Bronchial epithelial cell (primary cell): ENCODE measurements around the gene RASL10A. TPM values are rescaled to one million over a fixed set of nuclear protein-coding genes. Genes with fewer than 3 reads are reported as not detected.

Experiments used
- DNase-seq: peaks from one replicate; pipeline ENCODE4 v3.0.0-alpha.2; 2010; ENCODE audit warnings: low read depth
- FAIRE-seq: peaks from 2 replicates; lab custom pipeline; 2011; peaks lifted over from hg19 to GRCh38; lab: Jason Lieb, UNC
- H3K27me3 ChIP-seq: 2 replicates; pipeline ENCODE4 v1.5.1; 2011; ENCODE audit warnings: low read length; ENCODE audit not compliant: control insufficient read depth, insufficient read depth
- H3K36me3 ChIP-seq: 2 replicates; pipeline ENCODE4 v1.5.1; 2011; ENCODE audit warnings: low read length; ENCODE audit not compliant: control insufficient read depth, insufficient read depth
- H3K4me3 ChIP-seq: 2 replicates; pipeline ENCODE4 v1.5.1; 2011; ENCODE audit warnings: mild to moderate bottlenecking, low read depth, low read length, control low read depth
- total RNA-seq: library from RNA; depleted of rRNA; stranded (reverse); fragments of >200 nt; gene quantifications from 2 replicates; pipeline ENCODE4 v1.2.1, GENCODE V29; 2014
- TF ChIP-seq, protein P1 (sequence below): IDR thresholded peaks from 2 replicates; pipeline ENCODE4 v1.5.1; 2011; ENCODE audit warnings: mild to moderate bottlenecking, moderate library complexity, low read length, control low read depth, inconsistent platforms; ENCODE audit not compliant: insufficient read depth, severe bottlenecking

The RASL10A gene
- total RNA-seq, 1 donor from 2014 or later = not detected

DNA sequence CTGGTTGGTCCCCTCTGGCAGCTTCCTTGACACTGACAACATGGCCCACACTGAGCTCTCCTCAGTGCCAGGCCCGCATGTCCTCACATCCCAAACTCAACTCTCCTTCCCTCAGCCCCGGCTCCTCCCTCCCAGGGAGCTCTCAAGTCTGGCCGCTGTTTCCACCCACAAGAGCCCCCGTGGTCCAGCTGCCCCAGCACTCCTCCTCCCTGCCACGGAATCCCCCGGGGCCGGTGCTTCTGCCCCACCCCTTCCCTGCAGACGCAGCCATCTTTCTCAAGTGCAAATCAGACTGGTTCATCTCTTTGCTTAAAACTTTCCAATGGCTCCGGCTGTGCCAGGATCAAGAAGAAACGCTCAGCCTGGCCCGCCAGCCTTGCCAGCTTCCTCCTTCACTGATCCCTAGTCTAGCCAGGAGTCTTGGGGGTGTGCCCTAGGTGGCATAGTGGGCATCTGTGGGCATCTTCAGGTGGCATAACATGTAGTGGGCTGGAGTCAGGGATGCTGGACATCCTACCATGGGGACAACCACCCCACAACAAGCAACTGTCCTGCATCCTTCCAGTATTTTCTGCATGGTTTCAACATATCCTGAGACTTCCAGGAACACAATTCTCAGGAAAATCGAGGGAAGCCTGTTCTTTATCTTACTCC, 22.3 kb upstream of the RASL10A start:
- FAIRE-seq = no peak
- TF ChIP-seq, protein P1, sequence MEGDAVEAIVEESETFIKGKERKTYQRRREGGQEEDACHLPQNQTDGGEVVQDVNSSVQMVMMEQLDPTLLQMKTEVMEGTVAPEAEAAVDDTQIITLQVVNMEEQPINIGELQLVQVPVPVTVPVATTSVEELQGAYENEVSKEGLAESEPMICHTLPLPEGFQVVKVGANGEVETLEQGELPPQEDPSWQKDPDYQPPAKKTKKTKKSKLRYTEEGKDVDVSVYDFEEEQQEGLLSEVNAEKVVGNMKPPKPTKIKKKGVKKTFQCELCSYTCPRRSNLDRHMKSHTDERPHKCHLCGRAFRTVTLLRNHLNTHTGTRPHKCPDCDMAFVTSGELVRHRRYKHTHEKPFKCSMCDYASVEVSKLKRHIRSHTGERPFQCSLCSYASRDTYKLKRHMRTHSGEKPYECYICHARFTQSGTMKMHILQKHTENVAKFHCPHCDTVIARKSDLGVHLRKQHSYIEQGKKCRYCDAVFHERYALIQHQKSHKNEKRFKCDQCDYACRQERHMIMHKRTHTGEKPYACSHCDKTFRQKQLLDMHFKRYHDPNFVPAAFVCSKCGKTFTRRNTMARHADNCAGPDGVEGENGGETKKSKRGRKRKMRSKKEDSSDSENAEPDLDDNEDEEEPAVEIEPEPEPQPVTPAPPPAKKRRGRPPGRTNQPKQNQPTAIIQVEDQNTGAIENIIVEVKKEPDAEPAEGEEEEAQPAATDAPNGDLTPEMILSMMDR = no peak
- H3K4me3 ChIP-seq = no peak overlapping the region
- H3K36me3 ChIP-seq = peaks cover 20% of the 10 kb centered on the region
- no peaks in the 10 kb centered on the region for H3K27me3 ChIP-seq
- no peak for DNase-seq

DNA sequence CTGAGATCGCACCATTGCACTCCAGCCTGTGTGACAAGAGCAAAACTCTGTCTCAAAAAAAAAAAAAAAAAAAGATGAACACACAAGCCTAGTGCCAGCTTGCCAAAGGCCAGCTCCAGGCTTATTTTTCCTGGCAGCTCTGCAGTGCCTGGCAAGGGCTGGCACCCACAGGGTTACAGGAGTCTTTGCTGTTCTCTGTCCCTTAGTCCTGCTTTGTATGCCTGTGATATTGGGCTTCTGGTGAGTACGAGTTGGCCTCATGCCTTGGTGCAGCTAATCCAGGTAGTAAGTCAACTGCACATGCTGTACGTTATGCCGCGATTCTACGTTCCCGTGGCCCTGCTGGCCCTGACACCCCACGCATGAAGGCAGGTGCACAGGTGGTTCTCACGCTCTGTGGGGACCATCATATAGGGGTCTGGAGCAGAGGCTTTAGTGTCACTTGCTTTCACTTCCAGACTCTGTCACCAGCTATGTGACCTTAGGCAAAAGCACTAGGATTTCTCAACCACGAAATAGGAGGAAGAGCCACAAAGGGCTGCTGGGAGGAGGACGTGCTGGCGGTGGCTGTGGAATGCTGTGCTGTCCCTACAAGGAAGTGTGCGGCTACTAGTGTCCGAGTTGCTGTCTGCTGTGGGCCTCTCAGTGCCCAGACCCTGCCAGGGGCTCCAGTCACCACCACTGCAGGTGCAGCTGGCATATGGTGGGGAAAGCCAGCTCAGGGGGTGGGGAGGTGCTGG, 21.4 kb upstream of the RASL10A start:
- FAIRE-seq = no peak
- DNase-seq = no peak
- TF ChIP-seq, protein P1 = no peak
- no peak overlapping the region for H3K4me3 ChIP-seq
- H3K36me3 ChIP-seq = peaks cover 20% of the 10 kb centered on the region
- H3K27me3 ChIP-seq = no peaks in the 10 kb centered on the region

DNA sequence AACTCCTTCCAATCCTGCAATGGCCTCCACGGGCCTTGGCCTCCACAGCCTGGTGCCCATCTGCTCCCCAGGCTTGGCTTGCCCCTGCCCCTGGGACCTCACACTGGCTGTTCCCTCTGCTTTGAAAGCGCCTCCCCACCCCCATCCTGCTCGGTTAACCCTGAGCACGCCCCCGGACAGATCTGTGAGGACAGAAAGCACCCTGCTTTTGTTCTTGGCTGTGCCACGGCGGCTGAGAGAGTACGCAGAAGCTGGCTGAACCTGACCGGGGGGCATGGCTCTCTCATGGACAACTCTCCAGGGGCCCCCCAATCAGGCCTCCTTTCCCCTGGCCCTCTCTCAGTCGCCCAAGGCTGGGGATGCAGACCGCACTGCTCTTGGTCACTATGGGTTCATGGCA, 20.2 kb upstream of the RASL10A start:
- peaks cover 17% of the 10 kb centered on the region for H3K36me3 ChIP-seq
- FAIRE-seq = no peak
- TF ChIP-seq, protein P1 = no peak

DNA sequence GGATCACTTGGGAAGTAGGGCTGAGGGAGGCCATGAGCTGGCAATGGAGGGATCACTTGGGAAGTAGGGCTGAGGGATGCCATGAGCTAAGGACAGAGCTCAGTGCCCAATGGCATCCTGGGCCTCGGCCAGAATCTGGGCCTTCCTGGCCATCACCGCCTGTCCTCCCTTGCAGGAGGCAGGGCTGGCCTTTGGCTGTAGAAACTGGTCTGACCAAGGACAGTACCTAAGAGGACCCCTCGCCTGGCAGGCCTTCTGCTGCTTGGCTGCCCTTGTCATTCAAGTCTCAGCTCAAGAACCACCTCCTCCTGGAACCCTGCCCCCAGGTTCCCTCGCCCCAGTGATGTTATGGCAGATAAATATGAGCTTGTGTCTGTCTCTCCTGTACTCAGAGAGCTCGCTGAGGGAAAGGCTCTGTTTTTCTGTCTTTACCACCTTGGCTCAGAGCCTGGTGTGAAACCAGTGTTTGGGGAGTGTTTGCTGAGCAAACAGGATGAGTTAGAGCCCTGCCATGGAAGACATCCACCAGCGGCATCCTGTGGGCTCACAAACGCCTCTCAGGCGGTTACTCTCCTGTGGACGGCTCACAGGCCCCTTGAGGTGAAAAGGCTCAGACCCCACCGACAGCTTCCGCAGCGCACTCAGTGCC, 19.3 kb upstream of the RASL10A start:
- H3K4me3 ChIP-seq = no peak overlapping the region
- TF ChIP-seq, protein P1 = no peak
- no peak for FAIRE-seq
- H3K27me3 ChIP-seq = no peaks in the 10 kb centered on the region
- DNase-seq = no peak
- H3K36me3 ChIP-seq = peaks cover 18% of the 10 kb centered on the region

More for the DNA sequence above, 20.2 kb upstream of the RASL10A start:
- DNase-seq = no peak
- Histone ChIP-seq H3K4me3 (no peak overlapping the region), H3K27me3 (no peaks in the 10 kb centered on the region)

DNA sequence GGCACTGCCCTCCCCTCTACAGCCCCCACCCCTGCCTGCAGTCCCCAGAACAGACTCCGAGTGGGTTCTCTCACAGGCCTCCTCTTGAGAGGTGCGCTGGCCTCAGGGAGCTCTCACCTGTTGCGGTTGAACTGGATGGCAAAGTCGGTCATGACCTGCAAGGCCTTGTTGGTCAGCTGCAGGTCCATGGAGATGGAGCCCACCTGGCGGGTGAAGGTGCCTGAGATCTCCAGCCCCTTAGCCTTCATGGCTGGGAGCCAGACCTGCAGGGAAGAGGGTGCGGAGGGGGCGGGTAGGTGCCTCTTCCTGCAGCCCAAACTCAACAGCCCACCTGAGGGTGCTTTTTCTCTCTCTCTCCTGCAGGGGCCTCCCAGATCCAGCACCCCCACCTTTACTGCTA, 18.7 kb upstream of the RASL10A start:
- TF ChIP-seq, protein P1 = no peak
- Histone ChIP-seq H3K36me3 (peaks cover 20% of the 10 kb centered on the region), H3K4me3 (no peak overlapping the region), H3K27me3 (no peaks in the 10 kb centered on the region)
- DNase-seq = no peak
- no peak for FAIRE-seq
